Measurements from ENCODE around the gene FADS3.

FADS3 gene

DNA sequence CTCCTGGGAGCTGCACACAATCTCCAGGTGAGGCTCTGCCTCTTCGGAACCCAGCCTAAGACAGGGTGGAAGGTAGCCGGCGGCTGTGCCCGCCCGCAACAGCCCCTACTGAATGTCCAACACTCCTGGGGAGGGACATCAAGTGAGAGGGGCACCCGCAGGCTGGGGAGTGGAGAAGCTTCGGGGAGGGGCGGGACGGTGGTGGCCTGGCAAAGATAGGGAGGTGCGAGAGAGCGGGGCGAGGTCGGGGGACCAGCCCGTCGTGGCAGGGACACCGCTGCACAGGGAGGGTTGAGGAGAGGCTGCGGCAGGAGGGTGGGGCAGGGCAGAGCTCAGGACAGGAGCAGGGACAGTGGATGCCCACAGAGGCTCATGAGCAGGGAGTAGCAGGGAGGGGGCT, 8.9 kb upstream of the FADS3 start:
- DNase-seq (ENCODE audit: low read depth in 4 of 4, low spot score in 1 of 4): no peak

DNA sequence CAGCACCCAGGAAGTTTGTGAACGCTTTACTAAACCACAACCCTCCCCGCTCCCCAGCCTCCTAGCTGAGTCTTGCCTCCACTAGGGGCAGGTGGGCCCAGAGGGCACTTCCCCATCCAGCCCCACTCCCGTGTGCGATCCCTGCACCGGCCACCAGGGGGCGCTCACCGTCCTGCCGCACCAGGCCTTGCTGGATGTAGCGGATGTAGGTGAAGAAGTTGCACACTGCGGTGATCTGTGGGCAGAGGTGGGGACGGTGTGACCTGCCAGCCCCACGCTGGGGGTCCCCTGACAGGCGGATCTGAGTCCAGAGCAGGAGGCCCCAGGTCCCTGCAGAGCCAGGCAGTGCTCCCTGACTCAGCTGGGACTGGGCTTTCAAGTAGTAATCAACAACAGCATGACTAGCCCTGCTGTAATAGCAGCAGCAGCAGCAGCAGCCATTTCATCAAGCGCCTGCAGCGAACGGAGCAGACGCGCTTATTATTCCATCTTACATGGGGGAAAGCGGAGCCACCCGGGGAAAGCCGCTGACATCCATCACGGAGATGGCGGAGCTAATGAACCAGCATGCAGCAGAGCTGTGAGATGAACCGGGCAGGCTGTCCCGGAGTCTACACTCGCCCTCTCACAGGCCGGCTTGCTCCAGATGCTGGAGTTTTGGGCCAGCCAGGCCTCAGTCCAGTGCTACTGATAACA, 7.9 kb upstream of the FADS3 start:
- peak; percentile 81 to 97 (median 88) for DNase-seq (ENCODE audit: low read depth in 4 of 4, low spot score in 1 of 4)

- no peak for DNase-seq (ENCODE audit: low read depth in 4 of 4, low spot score in 1 of 4)
Observed at GRCh38 chr11:61898247-61898582, 6.9 kb upstream of the FADS3 start.

DNA sequence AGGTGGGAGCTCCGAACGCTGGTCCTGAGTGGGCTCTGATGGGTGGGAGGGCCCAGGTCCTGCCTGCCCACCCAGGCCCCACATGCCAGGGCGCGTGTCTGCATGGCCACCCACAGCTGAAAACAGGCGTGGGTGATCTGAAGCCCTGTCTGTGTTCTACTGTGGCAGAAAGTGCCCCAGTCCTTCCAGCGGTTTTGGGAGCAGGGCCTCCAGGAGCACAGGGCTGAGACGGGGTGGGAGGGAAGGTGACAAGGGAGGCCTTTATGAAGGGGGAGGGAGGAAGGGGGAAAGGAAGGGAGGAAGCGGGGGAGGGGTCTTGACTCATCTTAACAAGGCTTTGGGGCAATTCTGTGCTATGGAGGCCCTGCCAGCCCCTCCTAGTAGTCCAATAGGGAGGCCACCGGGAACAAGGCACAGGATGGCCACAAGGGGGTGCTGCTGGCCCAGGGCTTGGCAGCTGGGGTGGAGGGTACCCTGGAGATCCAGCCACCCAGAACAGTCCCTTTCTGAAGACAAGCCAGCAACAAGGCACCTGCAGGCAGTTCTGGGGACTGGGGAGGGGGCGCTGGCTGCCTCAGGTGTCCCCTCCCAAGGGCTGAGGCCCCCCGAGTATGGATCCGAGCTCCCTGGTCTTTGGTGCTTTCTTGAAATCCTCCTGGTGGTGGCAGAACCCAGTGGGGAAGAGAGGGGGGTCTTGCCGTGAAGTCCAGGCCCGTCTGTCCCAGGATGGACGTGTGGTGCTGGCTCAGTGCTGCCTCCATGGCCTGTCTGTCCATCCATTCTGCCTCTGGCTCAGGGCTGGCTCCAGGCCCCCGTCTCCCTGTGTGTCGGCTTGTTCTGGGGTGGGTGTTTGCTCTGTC, 6.3 kb upstream of the FADS3 start:
- peak; percentile 58 to 63 (median 62) for DNase-seq (ENCODE audit: low read depth in 4 of 4, low spot score in 1 of 4)

DNA sequence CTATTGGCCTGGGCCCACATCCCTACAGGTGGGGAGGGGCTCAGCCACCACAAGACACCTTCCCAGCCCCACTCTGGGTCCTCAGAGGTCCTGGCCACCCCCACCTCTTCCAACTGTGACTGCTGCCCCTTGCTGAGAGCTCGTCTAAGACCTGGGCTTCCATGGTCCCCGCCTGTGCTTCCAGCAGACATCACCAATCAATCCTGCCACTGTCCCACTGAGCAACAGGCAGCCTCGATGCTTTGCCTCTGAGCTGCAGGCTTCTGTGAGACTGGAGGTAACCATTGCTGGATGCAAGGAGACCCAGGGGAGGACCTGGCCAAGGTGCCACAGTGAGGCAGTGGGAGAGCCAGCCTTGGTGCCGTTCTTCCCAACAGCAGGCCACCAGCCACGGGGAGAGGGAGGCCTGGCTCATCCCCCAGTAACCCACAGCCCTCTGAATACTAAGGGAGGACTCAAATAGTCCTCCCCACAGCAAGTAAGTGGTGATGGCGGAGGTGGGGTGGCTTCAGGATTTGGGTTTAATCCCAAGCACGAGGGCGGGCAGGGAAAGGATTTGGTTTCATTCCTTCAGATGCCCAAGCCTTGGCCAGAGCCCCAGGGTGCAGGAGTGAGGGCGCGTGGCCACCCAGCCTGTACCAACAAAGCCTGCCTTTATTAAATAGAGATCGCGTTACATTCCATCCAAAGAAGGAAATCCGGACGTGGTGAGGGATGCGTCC, 5.5 kb upstream of the FADS3 start:
- no peak for DNase-seq (ENCODE audit: low read depth in 4 of 4, low spot score in 1 of 4)

DNA sequence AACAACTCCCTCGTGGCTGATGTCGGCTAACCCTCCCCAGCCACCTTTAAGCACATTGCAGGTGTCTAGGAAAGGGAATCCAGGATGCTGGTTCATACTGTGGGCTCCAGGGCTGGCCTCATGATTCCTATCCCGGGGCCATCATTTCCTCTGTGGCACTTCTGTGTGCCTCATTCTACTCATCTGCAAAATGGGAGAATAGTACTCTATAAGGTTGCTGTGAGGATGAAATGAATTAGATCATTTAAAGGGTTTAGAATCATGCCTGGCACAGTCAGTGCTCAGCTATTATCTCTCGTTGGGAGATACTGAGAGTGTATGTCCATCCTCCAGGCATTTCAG, 4.3 kb upstream of the FADS3 start:
- no peak for DNase-seq (ENCODE audit: low read depth in 4 of 4, low spot score in 1 of 4)

GRCh38 chr11:61895046-61895717, 3.8 kb upstream of the FADS3 start:
- no peak for DNase-seq (ENCODE audit: low read depth in 4 of 4, low spot score in 1 of 4)

- DNase-seq (ENCODE audit: low read depth in 4 of 4, low spot score in 1 of 4): no peak
Observed at GRCh38 chr11:61893981-61894380, 2.6 kb upstream of the FADS3 start.

DNA sequence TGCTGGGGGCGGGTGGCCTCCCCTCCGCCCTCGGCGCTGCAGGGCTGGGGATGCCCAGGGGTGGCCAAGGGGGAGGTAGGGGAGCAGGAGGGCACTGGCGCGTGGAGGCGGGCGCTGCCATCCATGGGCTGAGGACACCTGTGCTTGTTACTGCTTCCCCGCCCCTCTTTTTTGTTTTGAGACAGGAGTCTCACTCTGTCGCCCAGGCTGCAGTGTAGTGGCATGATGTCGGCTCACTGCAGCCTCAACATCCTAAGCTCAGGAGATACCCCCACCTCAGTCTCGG, 683 bp upstream of the FADS3 start:
- DNase-seq (ENCODE audit: low read depth in 4 of 4, low spot score in 1 of 4): no peak

DNA sequence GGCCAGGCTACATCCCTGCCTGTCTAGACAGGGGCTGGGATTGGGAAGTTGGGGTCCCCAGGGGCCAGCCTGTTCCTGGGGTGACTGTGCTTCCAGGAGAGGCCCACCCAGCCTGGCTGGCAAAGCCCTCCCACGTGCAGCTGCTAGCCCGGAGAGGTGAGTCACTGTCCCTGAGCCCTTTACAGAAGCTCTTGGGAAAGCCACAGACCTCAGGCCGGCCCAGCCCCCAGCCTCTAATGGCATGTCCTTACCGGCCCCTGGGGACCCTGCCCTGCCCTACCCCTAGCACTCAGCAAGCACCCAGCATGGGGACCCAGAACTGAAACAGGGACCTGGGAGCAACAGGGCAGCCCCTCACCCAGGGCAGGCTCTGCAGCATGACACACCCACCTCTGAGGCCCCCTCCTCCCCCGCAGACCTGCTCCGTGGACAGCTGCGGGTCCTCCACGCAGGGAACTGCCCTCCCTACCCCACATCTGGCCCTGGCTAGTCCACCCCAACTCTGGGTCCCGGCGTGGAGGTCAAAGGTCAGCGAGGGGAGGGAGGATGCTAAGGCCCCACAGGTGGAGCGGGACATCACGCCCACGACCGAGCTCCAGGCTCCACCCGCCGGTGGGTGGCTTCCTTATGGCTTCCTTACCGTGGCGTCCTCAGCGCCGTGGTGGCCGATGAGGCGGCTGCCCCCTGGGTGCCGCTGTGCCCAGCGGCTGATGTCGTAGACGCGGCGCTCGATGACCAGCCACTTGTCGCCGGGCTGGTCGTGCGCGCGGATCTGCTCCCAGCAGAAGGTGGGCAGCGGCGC, 615 bp downstream of the FADS3 start:
- DNase-seq (ENCODE audit: low read depth in 4 of 4, low spot score in 1 of 4): no peak

GRCh38 chr11:61889831-61890230, 1.5 kb downstream of the FADS3 start:
- DNase-seq (ENCODE audit: low read depth in 4 of 4, low spot score in 1 of 4): no peak

- DNase-seq (ENCODE audit: low read depth in 4 of 4, low spot score in 1 of 4): no peak
Observed at GRCh38 chr11:61888590-61888989, 2.8 kb downstream of the FADS3 start.

DNA sequence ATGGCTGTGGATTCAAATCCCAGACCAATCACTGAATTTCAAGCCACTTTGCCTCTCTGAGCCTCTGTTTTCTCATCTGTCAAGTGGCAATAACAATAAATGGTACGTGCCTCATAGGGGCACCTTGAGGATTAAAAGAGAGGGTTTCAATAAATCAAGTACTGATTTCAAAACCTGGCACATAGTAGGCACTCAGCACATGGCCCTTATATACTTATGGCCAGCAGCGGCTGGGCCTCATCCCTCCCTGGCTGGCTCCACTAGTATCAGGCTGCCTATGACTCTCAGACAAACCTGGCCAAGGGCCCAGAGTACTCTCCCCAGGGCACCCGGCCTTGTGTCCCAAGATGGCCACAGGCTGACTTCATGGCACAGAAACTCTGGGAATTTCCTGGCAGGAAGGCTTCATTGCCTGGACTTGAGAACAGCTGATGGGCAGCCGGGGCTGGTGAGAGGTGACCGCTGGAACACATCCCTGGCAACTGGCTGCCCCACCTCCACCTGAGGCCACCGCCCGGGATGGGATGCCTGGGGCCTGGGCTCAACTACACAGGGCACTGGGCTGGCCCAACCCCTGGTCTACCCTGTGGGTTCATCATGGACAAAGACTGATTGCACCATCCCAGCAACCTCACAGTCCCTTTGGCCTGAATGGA, 3.4 kb downstream of the FADS3 start:
- no peak for DNase-seq (ENCODE audit: low read depth in 4 of 4, low spot score in 1 of 4)

DNA sequence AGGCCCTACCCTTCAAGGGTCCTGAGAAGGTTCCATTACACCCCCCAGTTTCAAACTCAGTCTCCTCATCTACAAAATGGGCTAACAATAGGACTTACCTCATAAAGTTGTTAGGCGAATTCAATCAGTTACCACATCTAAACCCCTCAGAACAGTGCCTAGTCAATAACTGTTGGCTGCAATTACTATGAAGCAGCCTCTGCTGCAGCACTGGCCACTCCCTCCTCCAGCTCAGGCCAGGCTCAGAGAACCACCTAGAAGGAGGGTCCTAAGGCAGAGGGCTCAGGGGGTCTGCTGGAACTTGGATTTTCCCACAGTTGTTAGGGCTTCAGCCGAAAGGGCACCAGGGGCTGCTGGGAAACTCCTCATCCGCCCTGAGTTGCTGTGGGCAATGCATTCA, 4.7 kb downstream of the FADS3 start:
- no peak for DNase-seq (ENCODE audit: low read depth in 4 of 4, low spot score in 1 of 4)

DNA sequence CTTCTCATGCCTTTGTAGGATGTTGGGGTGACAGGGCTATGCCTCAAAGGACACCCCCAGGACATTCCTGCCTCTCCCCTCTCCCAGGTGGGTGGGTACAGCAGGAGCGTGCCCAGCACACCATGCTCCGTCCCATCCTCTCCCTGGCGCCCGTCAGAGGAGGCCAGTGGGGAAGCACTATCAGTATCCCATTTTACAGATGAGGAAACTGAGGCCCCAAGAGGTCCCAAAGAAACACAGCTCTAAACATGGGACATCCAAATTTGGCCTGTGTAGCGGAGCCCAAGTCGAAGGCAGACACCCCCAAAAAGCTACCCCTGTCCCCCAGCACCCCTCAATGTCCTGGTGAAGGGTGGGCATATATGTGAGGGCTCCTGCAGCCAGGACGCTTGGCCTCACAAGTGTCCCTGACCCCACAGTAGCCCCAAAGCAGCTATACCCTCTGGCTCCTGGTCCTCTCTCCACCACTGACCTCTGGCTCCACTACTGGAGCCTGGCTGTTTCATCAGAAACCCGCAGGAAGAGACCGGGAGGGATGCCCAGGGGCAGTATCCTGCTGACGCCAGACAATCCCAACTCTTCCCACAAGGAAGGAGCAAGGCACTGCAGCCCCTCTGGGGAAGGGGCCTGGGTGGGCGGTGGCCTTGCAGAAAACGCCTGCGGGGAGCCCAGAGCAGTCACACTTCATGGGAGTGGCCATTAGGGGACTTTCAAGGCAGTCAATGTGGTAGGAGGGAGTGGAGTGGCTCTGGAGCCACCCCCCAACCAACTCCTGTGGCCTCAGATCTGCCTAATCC, 5.4 kb downstream of the FADS3 start:
- no peak for DNase-seq (ENCODE audit: low read depth in 4 of 4, low spot score in 1 of 4)

DNA sequence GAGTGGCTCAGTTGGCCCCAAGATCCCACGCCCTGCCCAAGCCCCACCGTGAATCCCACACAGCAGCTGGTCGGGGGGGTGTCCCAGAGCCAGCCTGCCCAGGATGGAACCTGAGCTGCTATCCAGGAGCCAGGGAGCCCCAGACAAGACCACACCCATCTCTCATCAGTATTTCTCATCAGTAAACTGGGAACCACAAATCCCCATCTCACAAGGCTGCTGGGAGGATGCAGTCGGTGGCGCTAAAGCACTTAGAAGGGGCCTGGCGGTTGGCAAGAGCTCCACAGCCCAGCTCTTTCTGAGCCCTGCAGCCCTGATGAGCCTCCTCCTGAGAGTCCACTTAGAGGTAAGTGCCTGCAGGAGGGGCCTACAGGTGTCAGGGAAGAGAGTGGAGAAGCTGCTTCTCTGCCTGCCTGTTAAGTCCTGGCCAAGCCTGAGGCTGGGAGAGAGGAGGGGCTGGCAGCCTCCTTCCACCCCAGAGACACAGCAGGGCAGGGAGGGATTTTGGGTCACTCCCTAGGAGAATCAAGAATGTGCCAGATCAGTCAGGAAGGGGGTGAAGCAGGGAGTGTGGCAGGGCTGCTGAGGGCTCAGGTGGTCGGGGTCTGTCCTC, 6.1 kb downstream of the FADS3 start:
- DNase-seq (ENCODE audit: low read depth in 4 of 4, low spot score in 1 of 4): no peak

DNA sequence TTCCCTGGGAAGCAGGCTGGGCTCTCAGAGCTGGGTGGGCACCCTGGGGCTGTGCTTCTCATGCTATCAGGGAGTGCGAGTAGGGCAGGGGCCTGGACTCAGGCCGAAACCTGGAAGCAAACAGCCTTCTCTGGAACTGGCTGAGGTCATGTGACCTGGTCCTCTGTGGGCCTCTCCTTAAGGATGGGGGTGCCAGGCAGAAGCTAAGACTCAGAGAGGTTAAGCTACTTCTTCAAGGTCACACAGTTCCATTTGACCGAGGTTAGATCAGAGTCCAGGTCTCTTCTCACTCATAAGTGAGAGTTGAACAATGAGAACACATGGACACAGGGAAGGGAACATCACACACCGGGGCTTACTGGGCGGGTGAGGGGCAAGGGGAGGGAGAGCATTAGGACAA, 7.4 kb downstream of the FADS3 start:
- no peak for DNase-seq (ENCODE audit: low read depth in 4 of 4, low spot score in 1 of 4)

DNA sequence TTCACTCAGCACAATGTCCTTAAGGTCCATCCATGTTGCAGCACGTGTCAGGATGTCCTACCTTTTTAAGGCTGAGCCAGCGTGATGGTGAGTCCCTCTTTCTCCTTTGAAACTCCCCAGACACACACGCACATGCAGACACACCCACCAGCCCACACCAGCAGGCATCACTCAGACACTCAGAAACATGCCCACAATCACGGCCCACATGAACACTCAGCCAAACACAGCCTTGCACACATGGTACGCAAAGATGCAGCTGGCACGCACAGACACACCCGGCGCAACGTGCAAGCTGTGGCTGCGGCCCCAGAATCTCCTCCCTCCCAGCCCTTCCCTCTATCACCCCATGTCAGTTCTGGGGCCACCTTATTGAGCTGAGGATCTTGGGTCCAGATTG, 8.0 kb downstream of the FADS3 start:
- no peak for DNase-seq (ENCODE audit: low read depth in 4 of 4, low spot score in 1 of 4)

GRCh38 chr11:61882879-61883278, 8.5 kb downstream of the FADS3 start:
- DNase-seq (ENCODE audit: low read depth in 4 of 4, low spot score in 1 of 4): no peak
